GM21737 (cell line): ENCODE data around the gene FAM9C.
"Not testable (repeated sequence)": the region's sequence is repeated elsewhere in the genome, so short reads cannot be mapped to it uniquely, and the experiment has no call there.

ENCODE experiments used
- ATAC-seq: cut with Tn5 transposase; IDR thresholded peaks from one replicate; pipeline ENCODE4 v1.9.1; 2021; ENCODE audit warnings: mild to moderate bottlenecking, moderate library complexity; ENCODE audit not compliant: unreplicated experiment

FAM9C gene

DNA sequence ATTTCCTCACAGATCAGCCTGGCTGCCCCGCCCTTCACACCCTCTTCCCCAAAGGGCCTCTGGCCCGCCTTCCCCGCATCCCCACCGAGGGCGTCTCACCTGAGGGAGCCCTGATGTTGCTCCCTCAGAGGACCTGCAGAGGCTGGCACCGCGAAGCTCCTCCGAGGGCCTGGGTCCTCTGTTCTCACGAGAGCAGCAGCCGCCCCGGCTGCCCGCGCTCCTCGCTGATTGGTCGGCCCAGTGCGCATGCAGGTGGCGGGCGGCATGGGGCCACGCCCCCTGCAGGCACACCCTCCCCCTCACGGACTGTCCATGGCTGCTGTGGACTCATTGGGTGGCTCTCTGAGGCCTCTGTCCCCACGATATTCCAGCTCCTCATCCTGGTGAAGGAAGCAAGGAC is at the start of gene FAM9C:
TSS of gene FAM9C (minus strand) at position 180 of the 400 bp plus-strand sequence. CDS start 831 bp downstream, outside the sequence.
- ATAC-seq: no peak

DNA sequence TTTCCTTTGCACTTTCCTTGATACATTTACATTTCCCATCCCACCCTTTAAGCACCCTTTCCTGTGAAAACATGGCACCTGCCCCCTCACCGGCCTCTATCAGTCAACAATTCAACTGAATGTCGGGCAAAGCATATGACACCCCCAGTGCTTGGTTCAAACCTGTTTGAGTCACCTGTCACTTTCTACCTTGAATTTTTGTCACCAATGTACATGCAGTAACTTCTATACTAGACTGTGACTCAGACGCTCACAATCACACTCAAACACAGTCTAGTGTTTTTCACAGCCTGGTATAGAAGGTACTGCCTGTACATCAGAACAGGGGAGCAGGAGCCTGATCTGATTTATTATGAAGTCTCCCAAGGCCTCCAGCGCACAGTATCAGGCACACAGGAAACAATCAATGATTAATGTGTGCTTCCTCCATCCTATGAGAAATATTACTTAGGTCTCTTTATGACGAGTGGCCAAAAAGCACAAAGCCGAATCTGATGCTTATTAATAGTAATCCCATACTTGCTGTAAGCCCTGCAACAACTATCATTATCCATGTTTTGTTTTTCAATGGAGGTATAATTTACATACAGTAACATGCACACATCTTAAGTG is 49.2 kb upstream of the FAM9C start:
- no peak for ATAC-seq

DNA sequence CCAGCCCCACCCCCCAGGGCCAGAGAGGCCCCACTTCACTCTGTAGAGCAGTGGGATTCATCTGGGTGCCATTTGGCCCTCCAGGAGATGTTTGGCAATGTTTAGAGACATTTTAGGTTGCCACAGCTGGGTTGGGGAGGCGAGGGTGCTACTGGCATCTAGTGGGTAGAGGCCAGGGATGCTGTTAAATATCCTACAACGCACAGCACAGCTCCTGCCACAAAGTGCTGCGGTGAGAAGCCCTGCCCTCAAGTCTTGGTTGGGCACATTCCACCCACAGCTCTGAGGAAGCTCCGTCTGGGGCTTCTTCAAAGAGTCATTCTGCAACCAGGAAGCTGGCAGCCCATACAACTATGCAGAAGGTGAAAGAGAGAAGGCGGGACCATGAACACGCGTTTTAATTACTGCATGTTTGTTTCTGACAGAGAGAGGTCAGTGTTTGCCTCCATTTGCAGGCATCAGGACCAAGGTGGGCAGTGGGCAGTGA is 48.1 kb upstream of the FAM9C start:
- peak; percentile 57 for ATAC-seq

DNA sequence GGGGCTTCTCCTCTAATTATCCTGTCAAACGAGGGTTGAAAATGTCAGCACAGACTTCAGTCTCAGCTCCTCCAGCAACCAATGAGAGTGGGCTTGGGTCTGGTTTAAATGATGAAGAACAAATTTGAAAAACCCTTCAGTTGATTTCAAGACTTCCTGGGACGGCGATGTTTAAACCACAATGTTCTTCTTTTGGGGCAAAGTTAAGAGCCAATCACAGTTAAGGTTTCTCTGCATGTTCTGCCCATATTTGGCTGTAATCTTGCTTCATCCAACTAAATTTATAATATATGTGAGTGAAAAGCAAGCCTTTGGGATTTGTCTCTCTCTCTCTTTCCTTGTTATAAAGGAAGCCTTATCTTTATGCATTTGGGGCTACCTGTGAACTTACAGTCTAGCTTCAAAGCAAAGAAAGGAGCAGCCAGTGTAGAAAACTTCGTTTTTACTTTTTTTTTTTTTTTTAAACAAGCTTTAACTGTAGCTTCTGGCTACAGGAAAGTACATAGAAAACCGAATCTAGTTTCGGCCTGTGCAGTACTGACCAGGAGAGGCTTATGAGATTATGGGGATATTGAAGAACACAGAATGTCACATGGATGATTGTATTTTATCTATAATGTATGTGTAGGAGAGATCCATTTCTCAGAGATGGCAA is 46.8 kb upstream of the FAM9C start:
- ATAC-seq: no peak

DNA sequence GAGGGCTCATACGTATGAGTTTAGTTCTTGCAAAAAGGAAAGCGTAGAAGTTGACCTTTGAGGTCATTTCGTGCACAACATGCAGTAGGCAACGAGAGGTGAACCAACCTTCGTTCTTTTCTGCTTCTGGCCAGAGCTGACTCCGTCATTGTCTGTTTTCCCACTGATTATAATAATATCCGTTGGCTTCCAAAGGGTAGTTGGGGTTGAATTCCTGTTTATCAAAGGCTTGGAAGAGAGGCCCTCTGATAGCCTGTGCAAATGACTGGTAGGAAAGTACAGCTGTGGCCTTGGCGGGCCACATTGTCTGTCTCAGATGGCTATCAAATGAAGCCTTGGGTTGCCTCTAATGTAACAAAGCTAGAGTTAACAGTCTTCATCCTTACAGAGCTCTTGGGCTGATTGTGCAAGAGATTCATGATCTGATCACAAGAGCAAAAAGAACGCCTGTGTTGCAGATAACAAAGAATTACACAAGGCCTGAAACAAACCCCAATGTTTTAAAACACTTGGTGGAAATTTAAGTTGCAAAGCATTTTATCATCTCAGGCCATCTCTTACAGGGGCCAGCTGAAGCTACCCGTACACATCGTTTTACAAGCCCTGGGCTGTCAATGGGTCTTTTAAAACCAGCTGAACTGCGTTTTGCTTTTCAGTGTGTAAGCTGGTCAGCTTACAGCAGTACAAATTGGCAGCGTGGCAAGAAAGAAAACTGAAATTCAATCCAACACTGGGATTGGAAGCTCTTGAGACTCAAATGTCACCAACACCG is 46.1 kb upstream of the FAM9C start:
- no peak for ATAC-seq

DNA sequence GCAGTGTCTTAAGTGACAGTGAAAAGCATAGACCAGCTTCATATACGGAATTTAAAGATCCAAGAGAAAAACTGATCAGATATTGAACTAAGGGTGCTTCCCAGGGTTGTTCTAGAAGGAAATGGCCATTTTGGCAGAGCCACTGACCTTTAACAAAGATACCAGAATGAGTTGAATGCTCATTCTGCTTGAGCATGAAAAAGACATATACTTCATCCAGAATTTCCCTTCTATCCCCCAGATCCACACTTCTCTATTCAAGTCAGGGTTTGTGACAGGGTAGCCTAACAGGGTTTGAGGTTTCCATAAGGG is 45.6 kb upstream of the FAM9C start:
- ATAC-seq: no peak

DNA sequence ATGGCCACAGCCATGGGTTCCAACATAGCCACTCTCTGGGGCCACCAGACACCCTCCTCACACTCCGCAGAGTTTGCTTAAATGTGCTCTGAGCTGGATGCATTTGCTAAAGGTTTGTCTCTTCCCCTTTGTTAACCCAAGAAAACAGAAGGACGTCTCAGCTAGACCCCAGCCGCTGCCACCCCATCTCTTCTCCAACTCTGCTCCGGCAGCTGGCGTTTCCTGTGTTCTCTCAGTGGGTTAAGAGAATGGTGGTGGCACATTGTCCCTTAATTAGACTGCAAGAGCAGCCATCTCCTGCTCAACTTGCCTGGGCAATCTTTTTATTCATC is 43.7 kb upstream of the FAM9C start:
- ATAC-seq: no peak

DNA sequence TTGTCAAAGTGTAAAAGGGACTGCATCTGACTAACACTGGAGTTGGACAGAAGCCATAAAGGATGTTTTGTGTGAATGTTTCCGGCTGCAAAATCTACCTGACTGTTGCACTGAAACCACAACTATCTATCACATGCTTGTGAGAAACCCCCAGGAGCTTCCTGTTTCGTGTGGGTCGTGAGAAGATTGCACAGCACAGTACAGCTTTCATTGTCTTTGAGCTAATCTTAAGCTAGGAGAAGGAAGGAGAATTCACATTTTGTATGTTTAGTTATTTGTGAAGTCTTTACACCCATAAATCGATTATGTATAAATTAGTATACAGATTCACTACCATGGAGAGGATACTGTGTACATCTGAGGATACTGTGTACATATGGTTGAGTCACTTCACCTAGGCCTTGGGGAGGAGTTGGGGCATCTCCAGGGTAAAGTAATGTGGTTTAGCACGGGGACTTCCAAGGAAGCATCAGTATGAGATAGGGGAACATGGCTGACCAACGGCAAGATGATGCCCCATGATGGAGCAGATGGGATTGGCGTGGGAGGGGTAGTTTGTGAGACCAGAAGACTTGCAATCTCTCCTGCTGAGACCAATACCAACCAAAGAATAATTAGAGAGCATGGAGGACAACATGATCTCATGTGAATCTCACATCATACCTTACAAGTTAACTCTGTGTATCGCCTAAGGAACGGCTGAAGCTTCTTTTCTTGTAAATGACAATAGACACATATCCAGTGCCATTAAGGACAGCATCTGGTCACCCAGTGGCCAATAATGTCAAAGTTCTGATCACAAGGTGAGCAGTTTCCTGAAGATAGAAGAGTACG is 43.1 kb upstream of the FAM9C start:
- ATAC-seq: peak; percentile 55

DNA sequence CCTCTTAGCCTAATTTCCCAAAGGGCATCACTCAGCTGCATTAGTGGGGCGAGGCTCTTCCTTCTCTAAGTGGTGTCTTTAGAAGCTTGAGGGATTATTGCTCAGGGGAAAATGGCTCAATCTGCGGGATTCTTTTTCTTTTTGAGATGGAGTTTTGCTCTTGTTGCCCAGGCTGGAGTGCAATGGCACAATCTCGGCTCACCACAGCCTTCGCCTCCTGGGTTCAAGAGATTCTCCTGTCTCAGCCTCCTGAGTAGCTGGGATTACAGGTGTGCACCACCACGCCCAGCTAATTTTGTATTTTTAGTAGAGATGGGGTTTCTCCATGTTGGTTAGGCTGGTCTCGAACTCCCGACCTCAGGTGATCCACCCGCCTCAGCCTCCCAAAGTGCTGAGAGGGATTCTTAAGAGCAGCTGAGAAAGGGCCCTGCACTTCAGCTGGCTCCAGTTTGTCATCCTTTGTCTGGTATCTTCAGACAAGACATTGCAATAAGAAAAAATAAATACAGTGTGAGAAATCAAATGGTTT is 42.4 kb upstream of the FAM9C start:
- not testable (repeated sequence) for ATAC-seq

DNA sequence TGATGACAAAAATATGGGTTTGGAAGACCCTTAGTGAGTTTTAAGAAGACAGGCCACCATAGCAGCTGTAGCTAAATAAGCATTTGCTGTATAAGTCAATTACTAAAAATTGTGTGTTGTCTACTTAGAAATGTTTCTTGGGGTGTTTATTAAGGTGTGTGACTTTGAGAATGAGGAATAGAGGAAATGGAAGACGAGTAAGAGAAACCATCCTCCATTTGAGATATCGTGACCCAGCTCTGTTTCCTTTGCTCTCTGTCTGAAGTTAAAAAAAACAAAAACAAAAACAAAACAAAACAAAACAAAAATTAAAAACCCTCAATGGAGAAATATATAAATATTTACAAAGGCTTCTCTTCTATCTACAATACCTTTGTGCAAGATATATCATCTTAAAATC is 41.7 kb upstream of the FAM9C start:
- ATAC-seq: no peak

DNA sequence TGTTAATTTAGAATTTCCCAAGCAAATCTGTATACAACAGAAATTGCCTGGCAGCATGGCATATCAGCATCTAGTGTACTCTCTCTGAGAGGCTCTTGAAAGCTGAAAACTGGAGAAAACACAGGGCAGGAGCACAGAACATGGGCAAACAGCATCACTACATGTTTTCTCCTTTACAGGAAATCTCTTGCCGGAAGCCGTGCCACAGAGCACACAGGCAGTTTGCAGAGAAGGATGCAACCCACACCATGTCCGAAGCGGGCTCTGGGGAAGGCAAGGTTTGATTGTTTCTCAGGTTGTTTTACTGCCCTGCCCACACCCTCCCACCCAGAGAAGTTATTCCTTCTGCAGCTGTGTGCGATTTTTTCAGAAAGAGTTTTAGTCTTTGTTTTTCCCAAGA is 41.1 kb upstream of the FAM9C start:
- ATAC-seq: no peak

DNA sequence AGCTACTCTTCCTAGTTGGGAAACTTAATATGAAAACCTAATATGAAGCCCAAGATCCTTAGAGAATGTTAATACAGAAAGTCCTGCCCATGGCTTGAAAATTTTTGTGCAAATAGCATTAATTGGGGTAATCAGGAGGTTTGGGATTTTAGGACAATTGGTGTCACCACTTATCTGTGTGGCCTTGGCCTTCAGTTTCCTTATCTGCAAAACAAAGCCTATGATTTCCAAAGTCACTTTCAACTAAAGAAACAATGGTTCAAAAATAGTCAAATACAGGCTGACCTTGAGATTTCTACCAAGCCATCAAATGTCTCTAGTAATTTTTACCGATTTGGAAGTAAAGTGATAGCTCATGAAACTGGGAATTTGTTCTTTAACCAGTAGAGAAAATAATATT is 40.2 kb upstream of the FAM9C start:
- no peak for ATAC-seq

DNA sequence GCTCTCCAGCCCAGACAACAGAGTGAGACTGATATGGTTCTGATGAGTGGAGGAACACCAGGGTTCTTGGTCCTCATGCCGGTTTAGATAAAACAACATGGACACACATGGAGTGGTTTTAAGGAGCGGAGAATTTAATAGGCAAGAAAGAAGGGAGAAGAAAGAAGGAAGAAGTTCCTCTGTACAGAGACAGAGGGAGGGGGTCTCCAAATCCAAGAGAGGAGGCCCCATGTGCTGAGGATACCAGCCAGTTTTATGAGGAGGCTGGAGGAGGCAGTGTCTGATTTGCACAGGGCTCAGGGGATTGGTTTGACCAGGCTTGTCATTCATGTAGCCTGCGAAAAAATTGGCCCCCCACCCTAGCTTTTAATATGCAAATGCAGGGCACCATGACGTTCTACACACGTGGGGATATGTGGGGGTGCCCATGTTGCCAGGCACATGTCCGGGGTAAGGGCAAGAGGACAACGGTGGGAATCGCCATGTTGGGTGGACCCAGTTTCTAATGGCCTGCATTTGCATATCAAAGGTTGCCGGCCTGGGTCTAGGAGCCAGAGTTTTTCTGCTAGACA is 39.4 kb upstream of the FAM9C start:
- not testable (repeated sequence) for ATAC-seq

DNA sequence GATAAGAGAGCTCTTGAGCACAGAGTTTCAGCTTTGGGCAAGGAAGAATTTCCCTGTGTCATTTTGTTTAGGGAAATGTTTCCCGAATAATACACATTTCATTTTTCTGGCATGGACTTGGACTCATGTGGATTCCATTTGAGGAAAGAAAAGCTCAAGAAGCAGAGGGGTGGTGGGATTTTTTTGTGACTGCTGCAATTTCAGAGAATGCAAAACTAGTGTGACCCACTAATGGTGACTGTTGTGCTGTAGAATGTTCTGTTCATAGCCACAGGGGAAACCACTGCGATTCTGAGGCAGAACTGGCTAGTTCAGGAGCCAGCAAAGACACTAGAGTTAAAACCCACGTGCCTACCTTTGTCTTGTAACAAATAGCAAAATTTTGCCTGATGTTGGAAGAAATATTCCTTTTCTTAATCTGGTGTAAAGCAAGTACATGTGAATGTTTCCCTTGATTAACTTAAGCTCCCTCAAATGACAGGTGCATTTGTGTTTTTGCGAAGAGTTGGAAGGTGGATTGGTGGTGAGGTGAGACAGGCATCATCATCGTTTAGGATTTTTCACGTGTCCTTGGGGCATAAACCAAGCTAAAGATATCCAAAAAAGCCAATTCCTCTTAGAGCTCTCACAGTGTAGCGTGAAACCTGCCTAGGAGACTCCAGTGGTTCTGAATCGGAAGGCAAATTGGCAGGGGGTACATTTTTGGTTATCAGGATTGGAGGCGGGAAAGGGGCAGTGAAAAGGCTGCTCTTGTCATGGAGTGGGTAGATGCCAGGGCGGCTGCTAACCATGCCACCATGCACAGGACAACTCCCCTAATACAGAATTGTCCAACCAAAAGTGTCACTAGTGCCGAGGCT is 38.0 kb upstream of the FAM9C start:
- no peak for ATAC-seq

DNA sequence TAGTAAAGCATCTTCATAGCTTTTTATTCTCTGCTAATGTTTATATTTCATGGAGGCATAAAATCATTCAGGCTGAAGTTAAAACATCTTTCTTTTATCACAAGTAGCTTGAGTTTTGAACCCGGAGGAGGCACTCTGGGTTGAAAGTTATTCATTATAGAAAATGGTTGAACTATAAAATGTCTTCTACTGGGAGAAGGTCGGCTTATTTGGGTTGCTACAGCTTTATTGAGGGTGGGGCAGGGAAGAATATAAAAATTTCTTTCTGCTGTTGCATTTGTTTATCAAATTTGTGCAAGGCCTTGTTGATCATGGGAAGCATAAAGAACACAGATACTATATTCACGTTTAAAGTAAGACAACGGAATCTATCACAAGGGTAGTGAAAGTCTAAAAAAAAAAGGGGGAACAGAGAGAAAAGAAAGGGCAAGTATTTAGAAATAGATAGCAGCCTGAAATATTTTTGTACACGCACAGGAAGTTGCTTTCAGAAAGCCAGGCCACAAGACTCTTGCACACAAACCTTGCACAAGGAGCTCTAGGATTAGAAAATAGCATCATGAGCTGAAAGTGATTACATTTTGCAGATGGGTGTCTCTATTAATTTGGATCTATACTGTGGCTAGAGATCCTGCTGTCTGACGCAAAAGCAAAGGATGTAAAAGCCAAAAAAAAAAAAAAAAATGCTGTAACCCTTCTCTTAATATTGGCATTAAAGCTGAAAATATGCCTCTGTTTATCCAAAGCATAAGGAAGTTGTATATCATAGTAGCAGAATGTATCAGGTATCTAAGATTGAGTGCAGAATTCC is 37.2 kb upstream of the FAM9C start:
- ATAC-seq: no peak

DNA sequence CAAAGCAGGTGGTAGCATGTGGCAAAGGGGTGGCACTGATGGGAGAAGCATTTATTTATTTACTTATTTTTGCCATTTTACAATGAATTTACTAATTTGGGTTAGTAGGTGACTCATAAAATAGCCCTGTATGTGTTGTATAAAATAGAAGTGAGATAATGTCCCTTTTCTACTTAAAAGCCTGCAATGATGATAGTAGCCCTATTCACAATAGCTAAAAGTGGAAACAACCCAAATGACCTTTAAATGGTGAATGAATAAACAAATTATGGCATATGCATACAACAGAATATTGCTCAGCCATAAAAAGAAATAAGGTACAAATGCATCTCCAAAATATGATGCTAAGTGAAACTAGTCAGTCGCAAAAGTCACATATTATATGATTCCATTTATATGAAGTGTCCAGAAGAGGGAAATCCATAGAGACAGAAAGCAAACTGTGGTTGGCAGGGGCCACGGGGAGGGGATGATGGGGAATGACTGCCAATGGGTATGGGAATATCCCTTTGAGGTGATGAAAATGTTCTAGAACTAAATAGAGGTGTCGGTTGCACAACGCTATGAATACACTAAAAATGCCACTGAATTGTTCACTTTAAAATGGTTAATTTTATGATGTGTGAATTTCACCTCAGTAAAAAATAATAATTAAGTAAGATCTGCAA is 35.8 kb upstream of the FAM9C start:
- no peak for ATAC-seq

DNA sequence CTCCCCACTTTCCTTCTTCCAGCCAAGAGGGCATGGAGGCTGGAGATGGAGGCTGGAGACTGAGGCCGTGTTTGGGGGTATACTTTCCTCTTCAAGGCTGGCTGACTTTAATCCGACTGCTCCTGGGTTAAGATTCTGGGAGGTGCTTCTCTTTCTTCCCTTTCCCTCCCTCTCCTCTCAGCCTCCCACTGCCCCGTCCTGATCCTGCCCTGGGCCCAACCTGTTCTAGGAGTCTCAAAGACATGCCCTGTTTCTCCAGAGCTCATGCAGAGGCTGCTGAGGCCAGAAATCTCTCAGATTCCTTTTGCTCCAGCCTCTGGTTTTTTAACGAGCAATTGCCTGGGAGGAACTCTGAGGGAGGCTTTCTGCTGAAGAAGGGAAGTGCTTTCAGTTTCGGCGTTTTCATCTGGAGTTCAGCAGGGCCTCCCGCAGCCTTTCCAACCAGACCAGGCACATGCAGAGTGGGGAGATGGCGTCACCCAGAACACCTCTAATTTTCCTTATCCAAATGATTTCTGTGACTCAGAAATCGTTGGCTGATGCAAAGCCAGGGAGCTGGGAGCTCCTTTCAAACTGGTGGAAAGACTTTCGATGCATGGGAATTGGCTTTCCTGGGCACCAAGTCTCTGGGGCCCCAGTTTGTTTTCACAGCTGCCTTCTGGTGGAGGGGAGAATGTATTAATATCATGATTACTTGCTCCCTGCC is 34.5 kb upstream of the FAM9C start:
- no peak for ATAC-seq

DNA sequence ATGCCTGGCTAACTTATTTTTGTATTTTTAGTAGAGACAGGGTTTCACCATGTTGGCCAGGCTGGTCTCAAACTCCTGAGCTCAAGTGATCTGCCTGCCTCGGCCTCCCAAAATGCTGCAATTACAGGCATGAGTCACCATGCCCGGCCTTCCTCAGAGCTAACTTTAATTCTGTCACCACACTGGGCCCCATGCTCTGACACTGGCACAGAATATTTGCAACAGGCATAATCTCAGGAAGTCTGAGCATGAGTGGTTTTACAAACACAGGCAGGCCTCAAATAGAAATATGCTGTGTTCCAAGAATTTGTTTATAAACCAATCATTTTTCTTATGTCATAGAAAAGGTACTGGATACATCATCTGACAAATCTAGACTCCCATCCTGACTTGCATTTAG is 32.7 kb upstream of the FAM9C start:
- no peak for ATAC-seq
